ENCODE measurements around the gene GNPTG.

The GNPTG gene

DNA sequence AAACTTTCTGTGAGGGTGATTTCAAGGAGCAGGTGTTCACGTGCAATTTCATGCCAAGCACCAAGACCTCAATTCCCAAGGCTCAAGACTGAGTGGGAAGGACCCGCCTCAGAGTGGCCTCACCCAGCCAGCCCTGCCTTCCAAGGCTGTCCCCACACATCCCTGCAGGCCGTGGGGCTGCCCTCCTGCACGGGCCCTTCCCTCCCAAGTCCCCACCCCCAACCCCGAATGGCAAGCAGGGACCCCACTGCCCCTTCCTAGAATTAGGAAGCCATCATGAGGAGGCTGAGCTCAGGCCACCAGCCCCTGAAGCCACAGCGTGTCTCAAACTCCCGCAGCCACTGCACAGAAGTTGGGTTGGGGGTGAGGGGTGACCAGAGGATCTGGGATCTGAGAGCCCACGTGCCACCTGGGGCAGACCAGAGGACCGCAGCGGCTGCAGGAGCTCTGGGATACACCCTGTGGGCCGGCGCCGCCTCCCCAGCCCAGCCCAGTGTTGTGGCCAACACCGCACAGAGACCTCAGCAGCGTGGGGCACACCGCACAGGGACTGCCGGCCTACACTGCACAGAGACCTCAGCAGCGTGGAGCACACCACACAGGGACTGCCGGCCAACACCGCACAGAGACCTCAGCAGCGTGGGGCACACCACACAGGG is 20.7 kb downstream of the GNPTG start:
- H3K27ac ChIP-seq (ENCODE audit: low read depth in 2 of 2, low read length in 2 of 2), result no peak overlapping the region
- no peaks in the 10 kb centered on the region for H3K27me3 ChIP-seq (ENCODE audit: control insufficient read depth in 2 of 2, insufficient read depth in 2 of 2, low read length in 2 of 2)
- H3K9ac ChIP-seq (ENCODE audit: low read depth in 1 of 2, low read length in 2 of 2), result no peak overlapping the region
- H3K4me1 ChIP-seq (ENCODE audit: control insufficient read depth in 2 of 2, insufficient read depth in 2 of 2, low read length in 2 of 2), result no peaks in the 10 kb centered on the region
- peaks cover 4 to 9% of the 10 kb centered on the region in 2 donors for H3K36me3 ChIP-seq (ENCODE audit: control insufficient read depth in 2 of 2, insufficient read depth in 2 of 2, low read length in 2 of 2)
- no peak overlapping the region for H3K4me3 ChIP-seq (ENCODE audit: low read length in 2 of 2)
- H3K9me3 ChIP-seq (ENCODE audit: control insufficient read depth in 2 of 2, low read length in 2 of 2), result no peaks in the 10 kb centered on the region

DNA sequence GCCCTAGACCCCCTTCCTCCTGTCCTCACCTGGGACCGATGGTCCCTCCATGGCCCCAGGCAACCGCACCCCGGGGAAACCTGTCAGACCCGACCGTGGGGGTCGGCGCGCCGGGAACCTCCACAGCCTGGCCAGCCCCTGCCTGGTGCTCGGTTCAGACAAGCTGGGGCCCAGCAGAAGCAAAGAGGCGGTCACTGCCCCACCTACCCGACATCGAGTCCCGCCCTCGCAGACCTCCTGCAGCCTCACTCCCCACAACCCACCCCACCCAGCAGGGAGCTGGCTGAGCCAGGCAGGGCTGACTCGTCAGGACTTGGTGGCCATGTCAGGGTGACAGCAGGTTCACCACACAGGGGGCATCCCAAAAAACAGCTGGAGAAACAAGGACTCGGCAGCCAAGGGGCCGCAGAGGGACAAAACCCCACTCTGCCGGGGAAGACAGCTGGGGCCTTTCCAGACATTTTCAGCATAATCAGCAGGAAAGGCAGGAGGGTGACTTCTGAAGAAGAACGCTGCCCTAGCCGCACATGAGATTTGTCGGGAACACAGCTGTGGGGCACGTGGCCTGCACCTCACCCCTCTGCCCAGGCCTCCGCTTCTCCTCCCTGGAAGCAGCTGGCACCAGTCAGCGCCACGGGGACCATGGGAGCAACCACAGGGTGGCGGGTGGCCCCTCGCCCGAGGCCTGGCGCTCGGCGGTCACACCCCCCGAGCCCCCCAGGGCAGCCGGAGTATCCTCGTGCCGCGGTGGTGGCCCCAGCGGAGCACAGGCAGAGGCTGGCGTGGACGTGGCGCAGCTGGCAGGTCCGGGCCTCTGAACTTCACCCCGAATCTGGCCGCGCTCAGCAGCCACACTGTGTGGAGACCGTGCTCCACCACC is 22.9 kb downstream of the GNPTG start:
- H3K27ac ChIP-seq (ENCODE audit: low read depth in 2 of 2, low read length in 2 of 2), result no peak overlapping the region

DNA sequence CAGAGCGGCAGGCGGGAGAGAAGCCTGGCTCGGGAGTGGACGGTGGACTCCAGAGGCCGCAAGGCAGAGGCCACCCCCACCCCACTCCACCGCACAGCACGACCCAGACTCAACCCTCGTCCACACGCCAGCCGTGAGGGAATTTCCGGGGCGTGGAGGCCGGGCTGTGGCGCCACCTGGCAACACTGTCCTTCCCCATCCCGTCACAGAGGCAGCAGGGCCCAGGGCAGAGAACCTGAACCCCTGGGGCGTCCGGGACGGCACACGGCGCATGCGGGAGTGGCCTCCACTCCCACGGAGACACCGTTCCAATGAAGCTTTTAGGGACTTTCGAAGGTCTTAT is 23.5 kb downstream of the GNPTG start:
- peaks cover 0 to 5% of the 10 kb centered on the region in 2 donors for H3K36me3 ChIP-seq (ENCODE audit: control insufficient read depth in 2 of 2, insufficient read depth in 2 of 2, low read length in 2 of 2)

More for the DNA sequence above, 22.9 kb downstream of the GNPTG start:
- H3K4me3 ChIP-seq (ENCODE audit: low read length in 2 of 2), result no peak overlapping the region
- no peaks in the 10 kb centered on the region for H3K27me3 ChIP-seq (ENCODE audit: control insufficient read depth in 2 of 2, insufficient read depth in 2 of 2, low read length in 2 of 2)
- H3K9me3 ChIP-seq (ENCODE audit: control insufficient read depth in 2 of 2, low read length in 2 of 2), result no peaks in the 10 kb centered on the region
- H3K9ac ChIP-seq (ENCODE audit: low read depth in 1 of 2, low read length in 2 of 2), result no peak overlapping the region
- peaks cover 6 to 8% of the 10 kb centered on the region in 2 donors for H3K4me1 ChIP-seq (ENCODE audit: control insufficient read depth in 2 of 2, insufficient read depth in 2 of 2, low read length in 2 of 2)
- peaks cover 3 to 9% of the 10 kb centered on the region in 2 donors for H3K36me3 ChIP-seq (ENCODE audit: control insufficient read depth in 2 of 2, insufficient read depth in 2 of 2, low read length in 2 of 2)

DNA sequence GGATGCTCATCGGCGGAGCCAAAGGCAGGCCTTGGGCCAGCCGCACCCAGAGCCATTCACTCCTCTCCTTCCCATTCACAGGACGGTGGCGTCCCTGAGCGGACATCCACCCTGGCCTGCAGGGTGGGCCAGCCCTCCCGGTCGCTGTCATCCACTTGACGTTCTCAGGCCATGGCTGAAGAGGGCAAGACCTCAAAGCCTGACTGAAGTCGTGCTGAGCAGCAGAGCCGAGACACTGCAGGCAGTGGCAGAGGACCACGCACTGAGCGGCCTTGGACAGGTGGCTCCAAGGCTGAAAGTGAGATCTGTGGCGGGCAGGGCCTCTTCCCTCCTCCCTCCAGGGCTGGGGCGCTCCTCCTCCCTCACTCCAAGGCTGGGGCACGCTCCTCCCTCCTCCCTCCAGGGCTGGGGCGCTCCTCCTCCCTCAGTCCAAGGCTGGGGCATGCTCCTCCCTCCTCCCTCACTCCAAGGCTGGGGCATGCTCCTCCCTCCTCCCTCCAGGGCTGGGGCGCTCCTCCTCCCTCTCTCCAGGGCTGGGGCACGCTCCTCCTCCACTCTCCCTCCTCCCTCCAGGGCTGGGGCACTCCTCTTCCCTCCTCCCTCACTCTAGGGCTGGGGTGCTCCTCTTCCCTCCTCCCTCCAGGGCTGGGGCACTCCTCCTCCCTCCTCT is 24.1 kb downstream of the GNPTG start:
- Histone ChIP-seq H3K36me3 (ENCODE audit: control insufficient read depth in 2 of 2, insufficient read depth in 2 of 2, low read length in 2 of 2) (peaks cover 0 to 5% of the 10 kb centered on the region in 2 donors), H3K27me3 (ENCODE audit: control insufficient read depth in 2 of 2, insufficient read depth in 2 of 2, low read length in 2 of 2) (no peaks in the 10 kb centered on the region), H3K9me3 (ENCODE audit: control insufficient read depth in 2 of 2, low read length in 2 of 2) (no peaks in the 10 kb centered on the region), H3K4me3 (ENCODE audit: low read length in 2 of 2) (no peak overlapping the region), H3K27ac (ENCODE audit: low read depth in 2 of 2, low read length in 2 of 2) (no peak overlapping the region), H3K4me1 (ENCODE audit: control insufficient read depth in 2 of 2, insufficient read depth in 2 of 2, low read length in 2 of 2) (peaks cover 6 to 8% of the 10 kb centered on the region in 2 donors), H3K9ac (ENCODE audit: low read depth in 1 of 2, low read length in 2 of 2) (no peak overlapping the region)

More for the DNA sequence above, 23.5 kb downstream of the GNPTG start:
- Histone ChIP-seq H3K4me3 (ENCODE audit: low read length in 2 of 2) (no peak overlapping the region), H3K4me1 (ENCODE audit: control insufficient read depth in 2 of 2, insufficient read depth in 2 of 2, low read length in 2 of 2) (peaks cover 6 to 8% of the 10 kb centered on the region in 2 donors), H3K9me3 (ENCODE audit: control insufficient read depth in 2 of 2, low read length in 2 of 2) (no peaks in the 10 kb centered on the region), H3K9ac (ENCODE audit: low read depth in 1 of 2, low read length in 2 of 2) (no peak overlapping the region), H3K27me3 (ENCODE audit: control insufficient read depth in 2 of 2, insufficient read depth in 2 of 2, low read length in 2 of 2) (no peaks in the 10 kb centered on the region), H3K27ac (ENCODE audit: low read depth in 2 of 2, low read length in 2 of 2) (no peak overlapping the region)

DNA sequence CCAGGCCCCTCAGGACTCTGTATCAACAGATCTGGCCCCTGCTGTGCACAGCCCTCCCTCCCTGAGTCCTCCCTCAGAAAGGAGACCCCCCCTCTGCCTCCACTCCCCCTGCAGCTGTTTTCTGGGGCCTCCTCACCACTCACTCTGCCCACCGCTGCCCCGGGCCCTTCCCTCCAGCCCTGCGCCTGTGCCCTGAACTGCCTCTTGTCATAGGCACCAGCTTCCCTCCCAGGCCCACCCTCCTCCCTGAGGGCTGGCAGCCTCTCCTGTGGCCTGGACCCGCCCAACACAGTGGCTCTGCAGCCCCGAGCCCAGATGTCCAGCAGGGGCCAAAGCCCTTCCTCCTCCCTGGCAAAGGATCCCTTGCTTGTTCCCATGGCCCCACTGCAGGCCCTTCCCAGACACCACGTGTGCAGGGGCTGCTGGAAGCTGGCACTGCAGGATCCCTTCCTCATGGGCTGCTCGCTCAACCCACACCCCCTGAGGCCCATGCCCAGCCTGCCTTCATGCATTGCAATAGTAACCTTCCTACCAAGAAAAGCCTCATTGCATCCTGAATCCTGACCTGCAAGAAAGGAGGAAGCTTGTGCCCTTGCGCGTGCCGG is 25.8 kb downstream of the GNPTG start:
- Histone ChIP-seq H3K4me3 (ENCODE audit: low read length in 2 of 2) (no peak overlapping the region), H3K9me3 (ENCODE audit: control insufficient read depth in 2 of 2, low read length in 2 of 2) (no peaks in the 10 kb centered on the region), H3K9ac (ENCODE audit: low read depth in 1 of 2, low read length in 2 of 2) (no peak overlapping the region), H3K36me3 (ENCODE audit: control insufficient read depth in 2 of 2, insufficient read depth in 2 of 2, low read length in 2 of 2) (peaks cover 0 to 10% of the 10 kb centered on the region in 2 donors), H3K27me3 (ENCODE audit: control insufficient read depth in 2 of 2, insufficient read depth in 2 of 2, low read length in 2 of 2) (no peaks in the 10 kb centered on the region), H3K27ac (ENCODE audit: low read depth in 2 of 2, low read length in 2 of 2) (no peak overlapping the region), H3K4me1 (ENCODE audit: control insufficient read depth in 2 of 2, insufficient read depth in 2 of 2, low read length in 2 of 2) (peaks cover 6 to 8% of the 10 kb centered on the region in 2 donors)

DNA sequence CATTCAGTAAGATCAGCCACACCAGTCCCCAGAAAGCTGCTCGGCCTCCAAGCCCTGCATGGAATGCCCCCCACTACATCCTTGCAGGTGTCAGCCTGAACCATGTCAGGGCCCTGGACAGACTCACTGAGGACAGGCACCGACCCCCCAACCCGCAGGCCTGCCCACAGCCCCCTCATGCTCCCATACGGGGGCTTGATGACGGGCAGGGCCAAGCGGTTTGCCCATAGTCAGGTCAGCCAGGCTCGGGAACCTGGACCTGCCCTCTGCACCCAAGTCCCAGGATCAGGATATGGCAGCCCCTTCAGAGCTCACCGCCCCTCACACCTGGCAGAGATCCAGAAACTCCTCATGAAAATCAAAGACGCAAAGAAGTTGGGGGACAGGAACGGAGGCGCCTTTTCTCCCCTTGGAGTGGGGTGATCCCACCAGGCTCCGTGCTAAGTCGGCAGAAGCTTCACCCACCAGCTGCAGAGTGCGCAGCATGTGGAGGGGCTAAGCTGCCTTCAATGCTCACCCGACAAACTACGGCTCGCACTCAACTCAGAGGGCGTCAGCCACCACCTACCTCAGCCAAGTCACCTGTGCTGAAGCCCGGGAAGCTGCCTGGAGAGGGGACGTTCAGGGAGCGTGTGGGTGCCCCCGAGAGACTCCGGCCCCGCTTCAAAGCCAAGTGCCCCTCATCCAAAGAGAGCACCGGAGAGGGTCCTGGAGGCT is 26.5 kb downstream of the GNPTG start:
- Histone ChIP-seq H3K27ac (ENCODE audit: low read depth in 2 of 2, low read length in 2 of 2) (no peak overlapping the region), H3K27me3 (ENCODE audit: control insufficient read depth in 2 of 2, insufficient read depth in 2 of 2, low read length in 2 of 2) (no peaks in the 10 kb centered on the region), H3K36me3 (ENCODE audit: control insufficient read depth in 2 of 2, insufficient read depth in 2 of 2, low read length in 2 of 2) (peaks cover 0 to 10% of the 10 kb centered on the region in 2 donors), H3K9ac (ENCODE audit: low read depth in 1 of 2, low read length in 2 of 2) (peak overlapping the region in 1 of 2 donors; percentile 38), H3K4me1 (ENCODE audit: control insufficient read depth in 2 of 2, insufficient read depth in 2 of 2, low read length in 2 of 2) (peaks cover 6 to 8% of the 10 kb centered on the region in 2 donors), H3K9me3 (ENCODE audit: control insufficient read depth in 2 of 2, low read length in 2 of 2) (no peaks in the 10 kb centered on the region), H3K4me3 (ENCODE audit: low read length in 2 of 2) (peak overlapping the region in 1 of 2 donors; percentile 45)

DNA sequence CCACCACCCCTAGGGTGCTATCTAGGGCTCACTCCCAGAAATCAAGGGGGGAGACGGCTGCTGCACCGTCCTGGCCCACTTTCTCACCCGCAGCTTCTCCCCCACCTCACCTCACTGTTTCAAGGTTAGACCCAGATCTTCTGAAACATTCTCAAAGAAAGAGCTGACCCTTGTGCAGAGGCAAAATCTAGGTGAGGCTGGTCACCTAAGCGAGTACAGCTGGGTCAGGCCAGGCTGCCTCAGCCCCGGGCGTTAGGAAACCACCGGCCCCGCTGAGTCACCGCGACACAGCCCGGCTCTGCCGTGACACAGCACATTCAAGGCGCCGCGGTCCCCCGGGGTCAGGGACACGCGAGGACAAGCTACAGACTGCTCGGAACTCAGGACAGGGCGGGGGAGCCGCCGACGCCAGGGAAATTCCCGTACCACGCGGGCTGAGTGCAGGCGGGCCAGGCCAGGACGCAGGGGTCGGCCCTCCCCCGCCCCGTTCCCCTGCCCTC is 27.1 kb downstream of the GNPTG start:
- H3K27ac ChIP-seq (ENCODE audit: low read depth in 2 of 2, low read length in 2 of 2), result no peak overlapping the region
- peaks cover 0 to 10% of the 10 kb centered on the region in 2 donors for H3K36me3 ChIP-seq (ENCODE audit: control insufficient read depth in 2 of 2, insufficient read depth in 2 of 2, low read length in 2 of 2)
- H3K9ac ChIP-seq (ENCODE audit: low read depth in 1 of 2, low read length in 2 of 2), result peak overlapping the region in 1 of 2 donors; percentile 38

DNA sequence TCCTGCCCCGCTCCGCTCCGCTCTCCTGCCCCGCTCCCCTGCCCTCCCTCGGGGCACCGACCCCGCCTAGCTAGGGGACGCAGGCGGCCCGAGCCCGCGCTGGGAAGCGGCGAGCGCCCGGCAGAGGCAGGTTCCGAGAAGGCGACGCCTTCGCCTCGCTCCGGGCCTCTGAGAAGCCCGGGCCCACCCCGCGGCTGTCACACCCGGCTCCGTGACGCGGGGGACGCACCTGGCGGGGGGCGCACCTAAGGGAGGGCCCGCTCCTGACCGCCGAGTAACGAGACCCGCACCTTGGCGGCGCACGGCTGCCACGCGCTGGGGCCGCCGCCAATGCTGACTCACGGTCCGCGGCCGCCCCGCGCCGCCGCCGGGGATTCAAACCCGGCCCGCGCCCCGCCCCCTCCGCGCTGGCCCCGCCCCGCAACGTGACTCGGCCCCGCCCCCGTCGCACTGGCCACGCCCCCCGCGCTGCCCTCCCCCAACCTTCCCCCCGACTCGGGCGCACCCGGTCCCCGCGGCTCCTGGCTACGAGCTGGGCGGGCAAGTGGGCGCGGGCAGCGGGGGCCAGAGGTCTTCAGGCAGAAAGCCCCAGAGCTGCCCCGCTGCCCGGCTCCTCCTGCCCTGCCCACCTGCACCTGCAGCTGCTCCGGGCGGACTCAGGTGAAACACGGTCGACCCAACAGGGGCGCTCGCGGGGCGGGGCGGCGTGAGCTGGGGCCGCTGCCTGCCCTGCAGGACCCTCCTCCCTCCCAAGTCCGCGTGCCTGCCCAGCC is 27.8 kb downstream of the GNPTG start:
- peak overlapping the region; percentile 41 to 45 for H3K4me3 ChIP-seq (ENCODE audit: low read length in 2 of 2)
- peaks cover 6 to 8% of the 10 kb centered on the region in 2 donors for H3K4me1 ChIP-seq (ENCODE audit: control insufficient read depth in 2 of 2, insufficient read depth in 2 of 2, low read length in 2 of 2)
- H3K36me3 ChIP-seq (ENCODE audit: control insufficient read depth in 2 of 2, insufficient read depth in 2 of 2, low read length in 2 of 2), result peaks cover 0 to 10% of the 10 kb centered on the region in 2 donors
- no peak overlapping the region for H3K27ac ChIP-seq (ENCODE audit: low read depth in 2 of 2, low read length in 2 of 2)
- H3K9me3 ChIP-seq (ENCODE audit: control insufficient read depth in 2 of 2, low read length in 2 of 2), result no peaks in the 10 kb centered on the region
- peak overlapping the region in 1 of 2 donors; percentile 48 for H3K9ac ChIP-seq (ENCODE audit: low read depth in 1 of 2, low read length in 2 of 2)
- H3K27me3 ChIP-seq (ENCODE audit: control insufficient read depth in 2 of 2, insufficient read depth in 2 of 2, low read length in 2 of 2), result no peaks in the 10 kb centered on the region

More for the DNA sequence above, 27.1 kb downstream of the GNPTG start:
- peaks cover 6 to 8% of the 10 kb centered on the region in 2 donors for H3K4me1 ChIP-seq (ENCODE audit: control insufficient read depth in 2 of 2, insufficient read depth in 2 of 2, low read length in 2 of 2)
- peak overlapping the region; percentile 31 to 45 for H3K4me3 ChIP-seq (ENCODE audit: low read length in 2 of 2)
- no peaks in the 10 kb centered on the region for H3K9me3 ChIP-seq (ENCODE audit: control insufficient read depth in 2 of 2, low read length in 2 of 2)
- H3K27me3 ChIP-seq (ENCODE audit: control insufficient read depth in 2 of 2, insufficient read depth in 2 of 2, low read length in 2 of 2), result no peaks in the 10 kb centered on the region

DNA sequence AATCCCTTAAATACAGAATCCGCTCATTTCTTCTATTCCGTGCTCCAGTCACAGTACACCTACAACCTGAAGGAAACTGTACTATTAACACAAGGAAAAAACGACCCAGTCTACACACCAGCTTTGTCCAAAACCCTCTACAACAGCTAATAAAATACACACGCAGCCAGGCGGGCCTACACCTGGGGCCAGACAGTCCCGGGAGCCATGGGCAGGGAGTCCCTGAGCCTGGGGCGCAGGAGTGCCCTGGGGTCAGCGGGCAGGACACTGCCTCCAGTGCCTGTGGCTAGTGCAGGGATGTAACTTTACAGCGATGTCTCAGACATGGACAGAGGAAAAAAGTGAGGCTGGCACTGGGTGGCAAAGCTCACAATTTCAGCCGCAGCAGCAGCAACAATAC is 28.5 kb downstream of the GNPTG start:
- Histone ChIP-seq H3K27ac (ENCODE audit: low read depth in 2 of 2, low read length in 2 of 2) (no peak overlapping the region), H3K4me3 (ENCODE audit: low read length in 2 of 2) (peak overlapping the region; percentile 39 to 41), H3K36me3 (ENCODE audit: control insufficient read depth in 2 of 2, insufficient read depth in 2 of 2, low read length in 2 of 2) (peaks cover 0 to 14% of the 10 kb centered on the region in 2 donors), H3K9me3 (ENCODE audit: control insufficient read depth in 2 of 2, low read length in 2 of 2) (no peaks in the 10 kb centered on the region), H3K4me1 (ENCODE audit: control insufficient read depth in 2 of 2, insufficient read depth in 2 of 2, low read length in 2 of 2) (peaks cover 6 to 8% of the 10 kb centered on the region in 2 donors), H3K27me3 (ENCODE audit: control insufficient read depth in 2 of 2, insufficient read depth in 2 of 2, low read length in 2 of 2) (no peaks in the 10 kb centered on the region), H3K9ac (ENCODE audit: low read depth in 1 of 2, low read length in 2 of 2) (peak overlapping the region in 1 of 2 donors; percentile 48)
